HEK293T (cell line): ENCODE measurements around the gene GLB1L.

ENCODE experiments used
- CTCF ChIA-PET: fragments of 350-600 bp; formaldehyde crosslinking; extraction: SDS; loops from one replicate; lab custom pipeline; 2021; ENCODE audit warnings: antibody characterized with exemption, inconsistent platforms; lab: Yijun Ruan, JAX
- POLR2A ChIA-PET: fragments of 350-600 bp; formaldehyde crosslinking; extraction: SDS; loops from one replicate; lab custom pipeline; 2020; ENCODE audit warnings: antibody characterized with exemption, inconsistent platforms; lab: Yijun Ruan, JAX
- DNase-seq: peaks from one replicate; pipeline ENCODE4 v3.0.0; 2012; ENCODE audit warnings: mixed read lengths; ENCODE audit errors: extremely low spot score
- ARNT ChIP-seq: fragments of 450-650 bp; IDR thresholded peaks from 2 replicates; pipeline ENCODE4 v1.6.1; 2017; ENCODE audit warnings: mild to moderate bottlenecking
- BHLHE40 ChIP-seq: fragments of 450-650 bp; IDR thresholded peaks from 2 replicates; pipeline ENCODE4 v1.6.1; 2016; ENCODE audit warnings: mild to moderate bottlenecking, moderate library complexity, borderline replicate concordance
- CTBP1 ChIP-seq: fragments of 450-650 bp; IDR thresholded peaks from 2 replicates; pipeline ENCODE4 v1.6.1; 2016; ENCODE audit warnings: borderline replicate concordance
- ELF4 ChIP-seq: fragments of 450-650 bp; IDR thresholded peaks from 2 replicates; pipeline ENCODE4 v1.6.1; 2017; ENCODE audit warnings: antibody characterized with exemption
- FOXA1 ChIP-seq: fragments of 450-650 bp; IDR thresholded peaks from 2 replicates; pipeline ENCODE4 v1.6.1; 2016; ENCODE audit warnings: mild to moderate bottlenecking
- FOXK2 ChIP-seq: fragments of 450-650 bp; IDR thresholded peaks from 2 replicates; pipeline ENCODE4 v1.6.1; 2016; ENCODE audit warnings: mild to moderate bottlenecking
- FOXM1 ChIP-seq: fragments of 450-650 bp; IDR thresholded peaks from 2 replicates; pipeline ENCODE4 v1.6.1; 2017; ENCODE audit warnings: mild to moderate bottlenecking, borderline replicate concordance
- HDGF ChIP-seq: fragments of 450-650 bp; IDR thresholded peaks from 2 replicates; pipeline ENCODE4 v1.6.1; 2017; ENCODE audit warnings: antibody characterized with exemption, borderline replicate concordance
- L3MBTL2 ChIP-seq: fragments of 450-650 bp; conservative IDR thresholded peaks from 2 replicates; pipeline ENCODE4 v1.6.1; 2016; ENCODE audit warnings: mild to moderate bottlenecking
- LEF1 ChIP-seq: fragments of 450-650 bp; IDR thresholded peaks from 2 replicates; pipeline ENCODE4 v1.6.1; 2017; ENCODE audit warnings: mild to moderate bottlenecking, borderline replicate concordance
- NFRKB ChIP-seq: fragments of 450-650 bp; IDR thresholded peaks from 2 replicates; pipeline ENCODE4 v1.6.1; 2016; ENCODE audit warnings: mild to moderate bottlenecking, moderate library complexity
- PKNOX1 ChIP-seq: fragments of 450-650 bp; IDR thresholded peaks from 2 replicates; pipeline ENCODE4 v1.6.1; 2016
- SP1 ChIP-seq: fragments of 450-650 bp; IDR thresholded peaks from 2 replicates; pipeline ENCODE4 v1.6.1; 2017
- SUZ12 ChIP-seq: fragments of 450-650 bp; IDR thresholded peaks from 2 replicates; pipeline ENCODE4 v1.6.1; 2016; ENCODE audit warnings: mild to moderate bottlenecking
- TARDBP ChIP-seq: fragments of 450-650 bp; IDR thresholded peaks from 2 replicates; pipeline ENCODE4 v1.6.1; 2016
- ZNF384 ChIP-seq: fragments of 450-650 bp; IDR thresholded peaks from 2 replicates; pipeline ENCODE4 v1.6.1; 2016

The GLB1L gene

GRCh38 chr2:219285373-219285735 lies 40.1 kb upstream of the GLB1L start:
- ChIA-PET POLR2A (no interaction called here), CTCF (interaction anchor here (0.9 kb wide), 1 partner anchor 10 kb away, joined by 3 read pairs; no protein-coding TSS in a partner anchor)
- TF ChIP-seq PKNOX1, result no peak
- no peak for TF ChIP-seq CTBP1
- no peak for TF ChIP-seq FOXK2
- TF ChIP-seq HDGF, result no peak
- no peak for DNase-seq

- CTCF ChIA-PET, result interaction anchor here (0.6 to 0.9 kb wide), 2 partner anchors 11 to 1060 kb away, joined by 3 read pairs; no protein-coding TSS in a partner anchor
- DNase-seq, result no peak
- POLR2A ChIA-PET, result no interaction called here
- no peak for TF ChIP-seq CTBP1
- TF ChIP-seq SUZ12, result no peak
- TF ChIP-seq TARDBP, result no peak
- TF ChIP-seq ARNT, result no peak
- TF ChIP-seq PKNOX1, result no peak
- no peak for TF ChIP-seq FOXA1
- no peak for TF ChIP-seq NFRKB
Measured at GRCh38 chr2:219284501-219285372, 39.5 kb upstream of the GLB1L start.

- TF ChIP-seq ARNT (no peak), L3MBTL2 (no peak), SUZ12 (no peak), ZNF384 (no peak), SP1 (no peak), ELF4 (no peak), HDGF (no peak), FOXK2 (no peak), BHLHE40 (no peak), TARDBP (no peak), PKNOX1 (no peak), FOXM1 (no peak), FOXA1 (no peak), CTBP1 (no peak), NFRKB (no peak), LEF1 (no peak)
- ChIA-PET CTCF (interaction anchor here (0.6 kb wide), 1 partner anchor 17 kb away, joined by 4 read pairs; no protein-coding TSS in a partner anchor), POLR2A (interaction anchor here (0.8 to 1.3 kb wide), 3 partner anchors 10 to 107 kb away, joined by 3 read pairs; partner anchors contain the start of gene CNPPD1)
- no peak for DNase-seq
Measured at GRCh38 chr2:219282943-219283581, 37.8 kb upstream of the GLB1L start.

GRCh38 chr2:219282375-219282774 lies 37.1 kb upstream of the GLB1L start:
- no peak for TF ChIP-seq BHLHE40
- no peak for TF ChIP-seq NFRKB
- TF ChIP-seq LEF1, result no peak
- TF ChIP-seq HDGF, result no peak
- no peak for TF ChIP-seq ELF4
- TF ChIP-seq FOXM1, result no peak
- no peak for TF ChIP-seq L3MBTL2
- no peak for TF ChIP-seq SUZ12
- no peak for TF ChIP-seq ARNT
- TF ChIP-seq FOXA1, result no peak
- no peak for TF ChIP-seq CTBP1
- TF ChIP-seq PKNOX1, result no peak
- TF ChIP-seq SP1, result no peak
- TF ChIP-seq ZNF384, result no peak
- no peak for TF ChIP-seq TARDBP
- TF ChIP-seq FOXK2, result no peak
- ChIA-PET POLR2A (interaction anchor here (1.3 kb wide), 1 partner anchor 106 kb away, joined by 3 read pairs; the partner anchor contains the start of gene CNPPD1), CTCF (interaction anchor here (1.2 kb wide), 1 partner anchor 248 kb away, joined by 4 read pairs; no protein-coding TSS in a partner anchor)
- DNase-seq, result no peak

- no peak for DNase-seq
- CTCF ChIA-PET, result interaction anchor here (1.2 kb wide), 1 partner anchor 249 kb away, joined by 4 read pairs; no protein-coding TSS in a partner anchor
- POLR2A ChIA-PET, result no interaction called here
- no peak for TF ChIP-seq CTBP1
- TF ChIP-seq PKNOX1, result 0 out of 2 replicates have a peak, but pooled peaks have one; percentile 19
Measured at GRCh38 chr2:219281588-219281987, 36.3 kb upstream of the GLB1L start.
